Omental fat pad (tissue), 4 donors: ENCODE results near the gene P2RX6. TPM values are rescaled to one million over a fixed set of nuclear protein-coding genes. Genes with fewer than 3 reads are reported as not detected.

Experiments
- ATAC-seq: fragments of 150-250 bp; one replicate; pipeline ENCODE4 v1.9.1; 2016; ENCODE audit warnings: mild to moderate bottlenecking, moderate library complexity; ENCODE audit not compliant: low FRiP score
- DNase-seq: peaks from one replicate; pipeline ENCODE4 v3.0.0-alpha.2; 2019; ENCODE audit warnings: low spot score
- CTCF ChIP-seq, 3 donors: fragments of 450-650 bp; IDR thresholded peaks; one replicate each; pipeline ENCODE4 v1.5.1; 2016 to 2017; ENCODE audit warnings: antibody characterized with exemption in 3 of 3, mild to moderate bottlenecking in 3 of 3, moderate library complexity in 2 of 3
- total RNA-seq, 4 donors: library from RNA; depleted of rRNA; stranded (reverse); fragments of >200 nt; gene quantifications; one replicate each; pipeline ENCODE4 v1.1.0, GENCODE V29; 2016

P2RX6 gene
- total RNA-seq, 4 donors from 2014 or later: 1.0 to 1.9 TPM; not detected in 2

- ATAC-seq (no peak), DNase-seq (no peak)
- TF ChIP-seq CTCF (IDR thresholded peaks at IDR 0.05): no peak
These were observed 19.5 kb upstream of the P2RX6 start for GRCh38 chr22:20995329-20996030.

GRCh38 chr22:20996031-20996410, 18.9 kb upstream of the P2RX6 start:
- no peak for ATAC-seq
- TF ChIP-seq CTCF (IDR thresholded peaks at IDR 0.05): no peak
- no peak for DNase-seq

- no peak for ATAC-seq
- TF ChIP-seq CTCF (IDR thresholded peaks at IDR 0.05): no peak
These were observed 18.1 kb upstream of the P2RX6 start for GRCh38 chr22:20996598-20997535.

GRCh38 chr22:20997536-20998257, 17.3 kb upstream of the P2RX6 start:
- DNase-seq: no peak
- no peak for TF ChIP-seq CTCF (IDR thresholded peaks at IDR 0.05)
- ATAC-seq: no peak

More at GRCh38 chr22:20996598-20997535, 18.1 kb upstream of the P2RX6 start:
- no peak for DNase-seq

- TF ChIP-seq CTCF (IDR thresholded peaks at IDR 0.05): no peak
- no peak for ATAC-seq
- DNase-seq: no peak
These were observed 16.3 kb upstream of the P2RX6 start for GRCh38 chr22:20998411-20999336.
